ENCODE data around the gene EFCAB3. TPM values are rescaled to one million over a fixed set of nuclear protein-coding genes. Genes with fewer than 3 reads are reported as not detected.
"Not testable (repeated sequence)": the region's sequence is repeated elsewhere in the genome, so short reads cannot be mapped to it uniquely, and the experiment has no call there.

EFCAB3 gene
- not detected in 2 replicates for total RNA-seq
- not detected for polyA plus RNA-seq (2012)

GRCh38 chr17:62380253-62380652 is at the start of gene EFCAB3:
Gene EFCAB3, plus strand, starts transcription at chr17:62380553. Its CDS starts 2,427 bp downstream, at chr17:62382980.
- DNase-seq (ENCODE audit: low read depth), result no peak

GRCh38 chr17:62336527-62336926 is 43.8 kb upstream of the EFCAB3 start:
- DNase-seq (ENCODE audit: low read depth), result no peak

GRCh38 chr17:62343764-62344270 is 36.5 kb upstream of the EFCAB3 start:
- no peak for DNase-seq (ENCODE audit: low read depth)

GRCh38 chr17:62351176-62351575 is 29.2 kb upstream of the EFCAB3 start:
- no peak for DNase-seq (ENCODE audit: low read depth)

GRCh38 chr17:62366191-62366590 is 14.2 kb upstream of the EFCAB3 start:
- no peak for DNase-seq (ENCODE audit: low read depth)

- no peak for DNase-seq (ENCODE audit: low read depth)
These were observed 1.2 kb downstream of the EFCAB3 start for GRCh38 chr17:62381561-62381960.

GRCh38 chr17:62388856-62389255 is 8.5 kb downstream of the EFCAB3 start:
- DNase-seq (ENCODE audit: low read depth), result no peak

GRCh38 chr17:62392908-62393307 is 12.6 kb downstream of the EFCAB3 start:
- no peak for DNase-seq (ENCODE audit: low read depth)

- no peak for DNase-seq (ENCODE audit: low read depth)
These were observed 18.5 kb downstream of the EFCAB3 start for GRCh38 chr17:62398891-62399290.

GRCh38 chr17:62405451-62405850 is 25.1 kb downstream of the EFCAB3 start:
- no peak for DNase-seq (ENCODE audit: low read depth)

GRCh38 chr17:62413090-62413489 is 32.7 kb downstream of the EFCAB3 start:
- DNase-seq (ENCODE audit: low read depth), result not testable (repeated sequence)

GRCh38 chr17:62423647-62424461 is 43.5 kb downstream of the EFCAB3 start, which contains the start of gene METTL2A:
Gene METTL2A, plus strand, starts transcription at chr17:62423897. Its CDS starts 6 bp downstream, at chr17:62423903.
- peak; percentile 85 for DNase-seq (ENCODE audit: low read depth)

- DNase-seq (ENCODE audit: low read depth), result not testable (repeated sequence)
These were observed 45.9 kb downstream of the EFCAB3 start for GRCh38 chr17:62426214-62426613.

GRCh38 chr17:62435251-62435650 is 54.9 kb downstream of the EFCAB3 start:
- not testable (repeated sequence) for DNase-seq (ENCODE audit: low read depth)

- not testable (repeated sequence) for DNase-seq (ENCODE audit: low read depth)
These were observed 60.8 kb downstream of the EFCAB3 start for GRCh38 chr17:62441181-62441580.

GRCh38 chr17:62444063-62444462 is 63.7 kb downstream of the EFCAB3 start:
- DNase-seq (ENCODE audit: low read depth), result no peak

GRCh38 chr17:62445791-62446190 is 65.4 kb downstream of the EFCAB3 start:
- DNase-seq (ENCODE audit: low read depth), result not testable (repeated sequence)

GRCh38 chr17:62452195-62452594 is 71.8 kb downstream of the EFCAB3 start:
- not testable (repeated sequence) for DNase-seq (ENCODE audit: low read depth)

- DNase-seq (ENCODE audit: low read depth), result not testable (repeated sequence)
These were observed 72.7 kb downstream of the EFCAB3 start for GRCh38 chr17:62453041-62453440.

- DNase-seq (ENCODE audit: low read depth), result not testable (repeated sequence)
These were observed 73.3 kb downstream of the EFCAB3 start for GRCh38 chr17:62453656-62454055.

GRCh38 chr17:62454111-62454510 is 73.8 kb downstream of the EFCAB3 start:
- peak; percentile 14 for DNase-seq (ENCODE audit: low read depth)

GRCh38 chr17:62456016-62456415 is 75.7 kb downstream of the EFCAB3 start:
- no peak for DNase-seq (ENCODE audit: low read depth)

GRCh38 chr17:62458483-62458882 is 78.1 kb downstream of the EFCAB3 start:
- not testable (repeated sequence) for DNase-seq (ENCODE audit: low read depth)
